Spleen (tissue), 7 donors: Measurements from ENCODE around the gene CHN1.

ENCODE experiments used
- CTCF ChIP-seq, 11 experiments: fragments of 200-600 bp in 7 of 11; fragments of 450-650 bp in 4 of 11; sonication (generic) in 4 of 11; IDR thresholded peaks in 8 of 11; conservative IDR thresholded peaks in 3 of 11; 1 replicate in 7 of 11; 2 replicates in 4 of 11; pipeline versions ENCODE4 v1.4.0 to v1.8.0; 2016 to 2021; ENCODE audit warnings: antibody characterized with exemption in 11 of 11, inconsistent platforms in 4 of 11, mild to moderate bottlenecking in 1 of 11
- POLR2A ChIP-seq, 3 donors: fragments of 450-650 bp; IDR thresholded peaks; one replicate each; pipeline ENCODE4 v1.5.1; 2017; ENCODE audit warnings: antibody characterized with exemption in 3 of 3, mild to moderate bottlenecking in 1 of 3
- POLR2AphosphoS5 ChIP-seq, 3 donors: sonication (generic); formaldehyde crosslinking; IDR thresholded peaks; one replicate each; pipeline ENCODE4 v1.5.1; 2017; ENCODE audit warnings: antibody characterized with exemption in 3 of 3
- donor health status: DM: no; HTN: no; CAD: no; lungs with moderate emphysema.
- donor health status: DM: no; HTN: no; CAD: no.
- donor health status: DM: no; HTN: no; CAD: no.

GRCh38 chr2:174789001-174789400, 216.2 kb downstream of the CHN1 start:
- TF ChIP-seq CTCF (IDR thresholded peaks at IDR 0.05 in 8 of 11, conservative IDR thresholded peaks at IDR 0.05 in 3 of 11) (no peak), POLR2A (IDR thresholded peaks at IDR 0.05) (no peak), POLR2AphosphoS5 (IDR thresholded peaks at IDR 0.05) (no peak)
